ENCODE results near the gene EGFL8. TPM values are rescaled to one million over a fixed set of nuclear protein-coding genes. Genes with fewer than 3 reads are reported as not detected.
A peak's percentile ranks its signal among the peaks of the same experiment; 100 is the strongest.
"Not testable (repeated sequence)": the region's sequence is repeated elsewhere in the genome, so short reads cannot be mapped to it uniquely, and the experiment has no call there.

The EGFL8 gene
- total RNA-seq = 17.2 TPM

- no peak for DNase-seq
Measured at GRCh38 chr6:32164295-32164694, at the start of gene EGFL8. Gene EGFL8, plus strand, starts transcription at chr6:32164595. Its CDS starts 1,571 bp downstream, at chr6:32166166.

DNA sequence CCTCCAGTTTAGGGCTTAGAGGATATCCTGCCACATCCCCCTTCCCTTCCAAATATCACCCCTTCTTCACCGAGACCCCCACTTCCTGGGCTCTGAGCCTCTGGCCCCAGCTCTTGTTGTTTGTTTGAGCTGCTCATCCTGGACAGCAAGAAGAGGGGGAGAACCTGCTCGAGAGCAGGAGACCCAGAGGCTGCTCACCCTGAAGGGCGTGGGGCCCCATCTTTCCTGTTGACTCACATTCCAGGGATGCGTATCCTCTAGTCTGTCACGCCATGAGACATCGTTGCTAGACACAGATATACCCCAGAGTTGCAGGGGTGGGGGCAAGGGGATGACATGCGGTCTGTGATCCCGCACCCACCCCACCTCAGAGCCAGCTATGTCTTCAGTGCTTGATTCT is 49.6 kb upstream of the EGFL8 start:
- no peak for DNase-seq

DNA sequence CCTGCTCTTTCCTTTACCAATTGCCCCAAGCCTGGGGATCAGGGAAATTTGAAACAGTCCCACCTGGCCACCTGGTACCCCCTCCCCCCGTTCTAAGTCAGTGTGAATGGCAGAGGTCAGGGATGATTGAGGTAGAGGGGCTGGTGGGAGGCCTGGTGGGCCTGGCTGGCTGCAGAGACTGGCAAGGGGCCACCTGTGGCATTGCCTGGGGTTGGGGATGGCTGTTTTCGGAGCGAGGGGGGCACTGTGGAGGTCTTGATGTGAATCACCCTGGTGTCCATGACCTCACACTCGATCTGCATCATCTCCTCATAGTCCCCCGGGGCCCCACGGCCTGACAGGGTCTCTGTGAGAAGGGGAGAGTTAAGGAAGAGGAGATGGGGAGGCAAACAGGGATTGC is 48.8 kb upstream of the EGFL8 start:
- DNase-seq = no peak

- no peak for DNase-seq
Measured at GRCh38 chr6:32116674-32117073, 47.7 kb upstream of the EGFL8 start.

GRCh38 chr6:32117461-32117860 is 46.9 kb upstream of the EGFL8 start:
- no peak for DNase-seq

- peak; percentile 61 for DNase-seq
Measured at GRCh38 chr6:32118782-32119628, 45.4 kb upstream of the EGFL8 start.

- no peak for DNase-seq
Measured at GRCh38 chr6:32120573-32121059, 43.8 kb upstream of the EGFL8 start.

- DNase-seq = no peak
Measured at GRCh38 chr6:32123681-32124080, 40.7 kb upstream of the EGFL8 start.

DNA sequence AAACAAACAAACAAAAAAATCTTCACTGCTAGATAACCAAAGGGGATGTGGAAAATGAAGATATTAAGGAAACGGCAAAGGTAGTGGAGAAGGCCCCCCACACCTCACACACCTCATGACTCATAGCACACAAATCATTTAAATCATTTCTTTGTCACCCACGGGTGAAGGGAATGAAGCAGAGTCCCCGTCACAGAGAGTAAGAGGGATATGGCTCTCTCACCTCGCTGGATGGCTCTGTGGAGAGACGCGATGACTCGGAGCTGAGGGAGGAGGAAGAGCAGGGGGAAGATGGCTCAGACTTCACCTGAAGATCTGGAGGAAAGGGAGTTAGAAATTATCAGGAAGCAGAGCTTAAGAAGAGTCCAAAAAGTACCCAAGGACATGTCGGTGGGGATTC is 37.5 kb upstream of the EGFL8 start:
- no peak for DNase-seq

DNA sequence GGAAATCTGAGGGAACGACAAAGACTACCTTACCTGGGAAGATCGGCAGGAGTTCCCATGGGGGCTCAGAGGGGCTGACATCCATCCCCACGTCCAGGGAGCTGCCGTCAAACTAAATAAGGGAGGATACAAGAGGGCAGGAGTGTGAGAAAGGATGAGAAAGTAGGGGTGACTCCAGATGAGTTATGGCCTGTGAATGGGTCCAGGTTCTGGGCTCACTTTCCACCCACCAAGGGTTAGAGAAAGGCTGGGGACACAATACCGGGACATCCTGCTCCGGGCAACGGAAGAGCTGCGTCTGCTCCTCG is 37.0 kb upstream of the EGFL8 start:
- no peak for DNase-seq

GRCh38 chr6:32127717-32128592 is 36.4 kb upstream of the EGFL8 start, which contains the start of gene ATF6B:
Gene ATF6B, minus strand, starts transcription at chr6:32128246. Its CDS starts 39 bp downstream, at chr6:32128207.
- DNase-seq = peak; percentile 100

GRCh38 chr6:32128751-32129296 is 35.6 kb upstream of the EGFL8 start:
- no peak for DNase-seq

DNA sequence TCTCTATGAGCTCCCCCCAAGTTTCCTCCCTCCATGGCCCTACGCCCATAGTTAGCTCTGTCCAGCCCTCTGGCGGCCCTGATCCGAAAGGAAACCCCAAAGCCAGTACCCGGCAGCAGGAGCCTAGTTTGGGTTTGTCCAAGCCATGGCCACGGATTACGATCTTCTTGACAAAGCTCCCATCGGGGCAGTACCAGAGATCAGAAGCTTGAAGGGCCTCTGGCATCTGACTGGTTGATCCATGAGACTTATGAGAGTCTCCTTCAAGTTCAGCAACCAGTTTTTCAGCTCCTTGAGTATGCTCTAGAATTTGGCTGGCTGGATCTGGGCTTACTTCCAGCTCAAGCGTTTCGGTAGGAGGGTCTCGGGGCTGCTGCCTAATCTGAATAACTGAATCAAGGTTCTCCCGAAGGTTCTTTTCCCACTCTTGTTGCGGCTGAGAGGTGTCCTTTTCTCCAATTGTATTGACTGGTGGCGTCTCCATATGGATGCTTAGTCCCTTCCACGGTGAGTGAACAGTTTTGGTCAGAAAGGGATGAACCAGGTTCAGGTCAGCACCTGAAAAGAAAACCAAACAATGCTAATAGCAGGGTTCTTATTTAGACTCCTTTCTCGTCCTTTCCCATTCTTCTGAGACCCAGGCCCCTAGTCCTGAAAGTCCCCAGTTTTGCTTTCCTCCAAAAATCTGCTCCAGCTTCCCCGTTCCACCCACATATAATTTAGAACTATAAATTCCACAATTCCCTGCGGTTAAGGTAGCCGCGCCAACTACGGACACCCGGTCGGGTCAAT is 34.9 kb upstream of the EGFL8 start:
- DNase-seq = peak; percentile 95

- DNase-seq = no peak
Measured at GRCh38 chr6:32131439-32131948, 32.9 kb upstream of the EGFL8 start.

DNA sequence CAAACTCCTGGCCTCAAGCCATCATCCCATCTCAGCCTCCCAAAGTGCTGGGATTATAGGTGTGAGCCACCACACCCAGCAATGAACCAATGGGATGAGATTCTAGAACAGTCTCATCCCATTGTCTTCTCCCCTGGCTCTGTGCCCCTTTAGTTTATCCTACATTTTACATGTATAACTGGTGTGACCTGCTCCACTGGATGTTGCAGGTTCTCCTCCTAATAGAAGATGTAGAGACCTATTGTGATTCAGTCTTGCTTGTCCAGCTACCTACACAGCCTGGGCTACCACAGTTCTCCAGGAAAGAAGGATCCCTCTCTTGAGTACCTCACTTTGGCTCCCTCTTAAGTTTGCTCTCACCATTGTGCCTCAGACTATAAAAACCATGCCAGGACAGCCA is 32.3 kb upstream of the EGFL8 start:
- no peak for DNase-seq

GRCh38 chr6:32133786-32134185 is 30.6 kb upstream of the EGFL8 start:
- no peak for DNase-seq

DNA sequence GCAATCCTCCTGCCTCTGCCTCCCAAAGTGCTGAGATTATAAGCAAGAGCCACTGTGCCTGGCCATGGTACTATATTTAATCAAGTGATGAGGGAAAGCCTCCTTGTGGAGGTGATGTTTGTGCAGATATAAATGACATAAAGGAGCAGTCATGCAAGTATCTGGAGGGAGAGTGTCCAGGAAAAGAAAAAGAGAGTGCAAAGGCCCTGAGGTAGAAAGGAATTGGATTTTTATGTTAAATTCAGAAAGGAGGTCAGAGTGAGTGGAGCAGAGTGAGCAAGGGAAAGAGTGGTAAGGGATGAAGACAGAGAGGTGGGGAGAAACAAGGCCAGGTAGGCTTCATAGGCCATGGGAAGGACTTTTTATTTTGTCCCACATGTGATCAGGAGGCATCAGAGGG is 26.9 kb upstream of the EGFL8 start:
- DNase-seq = no peak

DNA sequence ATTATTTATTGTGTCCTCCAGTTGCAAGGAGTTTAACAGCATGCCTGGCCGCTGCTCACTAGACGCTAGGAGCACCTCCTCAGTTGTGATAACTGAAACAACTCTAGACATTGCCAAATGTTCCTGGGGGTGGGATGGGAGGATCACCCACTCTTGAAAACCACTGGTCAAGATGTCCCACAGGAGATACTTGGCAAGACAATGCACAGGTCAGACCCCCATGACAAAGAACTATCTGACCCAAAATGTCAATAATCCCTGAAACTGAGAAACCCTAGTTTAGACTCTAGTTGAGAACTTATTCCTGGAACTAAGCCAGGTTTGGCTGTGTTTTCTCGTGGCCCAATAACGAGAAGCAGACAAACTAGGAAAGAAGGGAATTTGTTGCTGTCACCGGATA is 24.8 kb upstream of the EGFL8 start:
- no peak for DNase-seq

GRCh38 chr6:32140420-32141046 is 23.9 kb upstream of the EGFL8 start:
- DNase-seq = no peak

DNA sequence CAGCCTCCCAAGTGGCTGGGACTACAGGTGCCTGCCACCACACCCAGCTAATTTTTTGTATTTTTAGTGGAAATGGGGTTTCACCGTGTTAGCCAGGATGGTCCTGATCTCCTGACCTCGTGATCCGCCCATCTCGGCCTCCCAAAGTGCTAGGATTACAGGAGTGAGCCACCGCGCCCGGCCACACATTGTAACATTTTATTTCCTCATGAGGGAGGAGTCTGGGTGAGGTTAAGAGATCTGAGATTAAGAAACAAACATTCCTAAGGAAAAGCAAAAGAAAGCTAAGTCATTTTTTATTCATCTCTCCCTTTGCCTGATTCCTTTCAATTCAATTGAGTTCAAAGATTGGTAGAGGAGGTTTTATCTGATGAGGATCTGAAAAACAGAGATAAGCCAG is 20.2 kb upstream of the EGFL8 start:
- DNase-seq = not testable (repeated sequence)

DNA sequence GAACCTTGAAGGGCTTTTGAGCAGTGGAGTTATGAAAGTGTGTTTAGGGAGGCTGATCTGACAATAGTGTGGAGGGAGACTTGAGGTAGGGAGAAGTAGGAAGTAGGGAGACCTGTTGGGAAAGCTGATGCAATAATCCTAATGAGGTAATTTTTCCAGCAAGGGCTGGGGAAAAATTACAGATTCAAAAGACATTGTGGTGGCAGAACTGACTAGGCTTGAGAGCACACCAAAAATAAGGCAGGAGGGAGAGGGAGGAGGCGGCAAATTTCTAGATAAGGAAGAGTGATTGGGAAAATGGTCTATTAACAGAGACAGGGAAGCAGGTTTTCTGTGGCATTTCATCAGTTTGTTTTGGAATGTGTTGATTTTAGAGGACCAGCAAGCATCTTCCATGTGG is 18.1 kb upstream of the EGFL8 start:
- DNase-seq = no peak
